DOHH2 (cell line): ENCODE data around the gene CKB.

Experiments used
- H3F3A ChIP-seq: fragments of 200-600 bp; sonication (generic), shearing (Covaris generic); 2 replicates; pipeline ENCODE4 v1.6.0; 2016; ENCODE audit warnings: antibody characterized with exemption, mild to moderate bottlenecking; ENCODE audit not compliant: control insufficient read depth, insufficient read depth
- H3K27ac ChIP-seq: fragments of 200-600 bp; sonication (generic); 2 replicates; pipeline ENCODE4 v1.5.1; 2014; ENCODE audit warnings: low read depth, mild to moderate bottlenecking, low read length, moderate library complexity
- H3K27me3 ChIP-seq: fragments of 200-600 bp; sonication (generic); 2 replicates; pipeline ENCODE4 v1.6.1; 2014; ENCODE audit warnings: mild to moderate bottlenecking, low read length, mixed read lengths; ENCODE audit not compliant: control insufficient read depth
- H3K36me3 ChIP-seq: fragments of 200-600 bp; sonication (generic); 2 replicates; pipeline ENCODE4 v1.6.1; 2014; ENCODE audit warnings: mild to moderate bottlenecking, low read length, moderate library complexity, mixed read lengths; ENCODE audit not compliant: control insufficient read depth
- H3K4me1 ChIP-seq: fragments of 200-600 bp; sonication (generic); 2 replicates; pipeline ENCODE4 v1.6.1; 2014; ENCODE audit warnings: mild to moderate bottlenecking, low read length, mixed read lengths; ENCODE audit not compliant: control insufficient read depth
- H3K4me2 ChIP-seq: fragments of 200-600 bp; sonication (generic); 2 replicates; pipeline ENCODE4 v1.6.0; 2014; ENCODE audit warnings: mild to moderate bottlenecking, low read length, moderate library complexity
- H3K4me3 ChIP-seq: fragments of 200-600 bp; sonication (generic); 2 replicates; pipeline ENCODE4 v1.5.1; 2014; ENCODE audit warnings: mild to moderate bottlenecking, low read length, mixed read lengths
- H3K79me2 ChIP-seq: fragments of 200-600 bp; sonication (generic); 2 replicates; pipeline ENCODE4 v1.6.1; 2014; ENCODE audit warnings: mild to moderate bottlenecking, low read length, mixed read lengths; ENCODE audit not compliant: control insufficient read depth
- H3K9me2 ChIP-seq: fragments of 200-600 bp; sonication (generic); replicated peaks from 2 replicates; pipeline ENCODE4 v1.6.1; 2014; ENCODE audit warnings: mild to moderate bottlenecking, low read length, mixed read lengths; ENCODE audit not compliant: control insufficient read depth
- H3K9me3 ChIP-seq: fragments of 200-600 bp; sonication (generic); 2 replicates; pipeline ENCODE4 v1.6.1; 2014; ENCODE audit warnings: antibody characterized with exemption, low read length, mixed read lengths; ENCODE audit not compliant: control insufficient read depth, insufficient read depth
- H4K20me1 ChIP-seq: fragments of 200-600 bp; sonication (generic); 2 replicates; pipeline ENCODE4 v1.6.0; 2014; ENCODE audit warnings: low read depth, mild to moderate bottlenecking, antibody characterized with exemption, low read length, moderate library complexity; ENCODE audit not compliant: control insufficient read depth, insufficient read depth
- EZH2phosphoT487 ChIP-seq: fragments of 200-600 bp; sonication (generic); IDR thresholded peaks from 2 replicates; pipeline ENCODE4 v1.6.1; 2017; ENCODE audit warnings: borderline replicate concordance, mild to moderate bottlenecking, antibody characterized with exemption, low read length, moderate library complexity, mixed read lengths
- TF ChIP-seq, protein P1 (sequence below): fragments of 200-600 bp; sonication (generic); IDR thresholded peaks from one replicate; pipeline ENCODE4 v1.5.1; 2014; ENCODE audit warnings: antibody characterized with exemption, mild to moderate bottlenecking, low read depth, low read length; ENCODE audit not compliant: poor library complexity, severe bottlenecking

The CKB gene

GRCh38 chr14:103485504-103485903, 37.1 kb downstream of the CKB start:
- H3K36me3 ChIP-seq: peaks cover 26% of the 10 kb centered on the region
- peaks cover 9% of the 10 kb centered on the region for H3K4me1 ChIP-seq
- H3K27me3 ChIP-seq: no peaks in the 10 kb centered on the region
- no peaks in the 10 kb centered on the region for H4K20me1 ChIP-seq
- H3K4me2 ChIP-seq: no peak overlapping the region
- H3K27ac ChIP-seq: no peak overlapping the region
- no peaks in the 10 kb centered on the region for H3K79me2 ChIP-seq
- no peaks in the 10 kb centered on the region for H3K9me2 ChIP-seq
- no peaks in the 10 kb centered on the region for H3K9me3 ChIP-seq
- H3F3A ChIP-seq: 0 out of 2 replicates have a peak, but pooled peaks cover under 1% of the 10 kb centered on the region
- no peak overlapping the region for H3K4me3 ChIP-seq
- no peak for TF ChIP-seq EZH2phosphoT487
- TF ChIP-seq, protein P1, sequence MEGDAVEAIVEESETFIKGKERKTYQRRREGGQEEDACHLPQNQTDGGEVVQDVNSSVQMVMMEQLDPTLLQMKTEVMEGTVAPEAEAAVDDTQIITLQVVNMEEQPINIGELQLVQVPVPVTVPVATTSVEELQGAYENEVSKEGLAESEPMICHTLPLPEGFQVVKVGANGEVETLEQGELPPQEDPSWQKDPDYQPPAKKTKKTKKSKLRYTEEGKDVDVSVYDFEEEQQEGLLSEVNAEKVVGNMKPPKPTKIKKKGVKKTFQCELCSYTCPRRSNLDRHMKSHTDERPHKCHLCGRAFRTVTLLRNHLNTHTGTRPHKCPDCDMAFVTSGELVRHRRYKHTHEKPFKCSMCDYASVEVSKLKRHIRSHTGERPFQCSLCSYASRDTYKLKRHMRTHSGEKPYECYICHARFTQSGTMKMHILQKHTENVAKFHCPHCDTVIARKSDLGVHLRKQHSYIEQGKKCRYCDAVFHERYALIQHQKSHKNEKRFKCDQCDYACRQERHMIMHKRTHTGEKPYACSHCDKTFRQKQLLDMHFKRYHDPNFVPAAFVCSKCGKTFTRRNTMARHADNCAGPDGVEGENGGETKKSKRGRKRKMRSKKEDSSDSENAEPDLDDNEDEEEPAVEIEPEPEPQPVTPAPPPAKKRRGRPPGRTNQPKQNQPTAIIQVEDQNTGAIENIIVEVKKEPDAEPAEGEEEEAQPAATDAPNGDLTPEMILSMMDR: no peak

DNA sequence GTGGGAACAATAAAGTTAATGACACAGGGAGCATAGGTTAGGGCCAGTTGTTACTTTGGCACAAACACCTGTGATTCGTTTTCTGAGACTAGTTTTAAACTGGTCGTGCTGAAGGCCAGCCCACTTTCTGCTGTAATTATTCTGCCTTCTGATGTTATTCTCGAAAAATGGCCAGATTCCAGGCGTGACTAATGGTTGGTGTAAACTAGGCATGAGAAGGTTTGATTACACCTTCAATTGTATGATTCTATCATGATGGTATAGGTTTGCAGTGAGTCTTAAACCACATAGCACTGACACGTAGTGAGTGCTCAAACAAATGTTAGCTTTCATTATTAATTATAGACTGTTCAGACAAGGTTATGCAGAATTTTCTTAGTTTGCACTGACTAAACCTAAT, 39.0 kb downstream of the CKB start:
- Histone ChIP-seq H3K27me3 (no peaks in the 10 kb centered on the region), H4K20me1 (no peaks in the 10 kb centered on the region), H3K36me3 (peaks cover 34% of the 10 kb centered on the region), H3K79me2 (no peaks in the 10 kb centered on the region), H3K4me3 (no peak overlapping the region), H3K27ac (no peak overlapping the region), H3K4me2 (no peak overlapping the region), H3K9me2 (no peaks in the 10 kb centered on the region), H3K4me1 (peaks cover 23% of the 10 kb centered on the region), H3F3A (peaks cover 5% of the 10 kb centered on the region), H3K9me3 (no peaks in the 10 kb centered on the region)
- TF ChIP-seq, protein P1: no peak
- no peak for TF ChIP-seq EZH2phosphoT487

DNA sequence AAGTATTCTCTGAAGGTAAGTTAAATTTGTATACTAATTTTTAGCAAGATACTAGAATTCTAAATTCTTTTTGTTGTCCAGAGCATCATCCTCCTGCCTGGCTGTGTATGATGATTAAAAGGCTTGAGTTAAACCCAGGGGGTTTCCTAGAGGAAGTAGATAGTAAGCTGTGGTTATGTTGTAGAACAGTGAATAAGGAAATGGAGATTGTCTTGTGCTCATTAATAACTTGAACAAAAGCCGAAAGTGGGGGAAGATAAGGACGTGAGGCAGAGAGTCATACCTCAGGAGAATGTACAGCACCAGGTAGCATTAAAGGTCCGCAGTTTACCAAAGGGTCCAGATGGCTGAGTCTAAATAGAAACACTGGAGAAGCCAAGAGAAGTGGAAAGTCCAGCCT, 42.0 kb downstream of the CKB start:
- Histone ChIP-seq H3K36me3 (peaks cover 38% of the 10 kb centered on the region), H3K4me2 (peak overlapping the region; percentile 49)

More for the DNA sequence above, 42.0 kb downstream of the CKB start:
- peak overlapping the region; percentile 22 for H3K27ac ChIP-seq
- no peak for TF ChIP-seq EZH2phosphoT487
- TF ChIP-seq, protein P1: no peak
- H3F3A ChIP-seq: peaks cover 5% of the 10 kb centered on the region
- H3K9me3 ChIP-seq: no peaks in the 10 kb centered on the region
- H3K27me3 ChIP-seq: no peaks in the 10 kb centered on the region
- no peaks in the 10 kb centered on the region for H4K20me1 ChIP-seq
- H3K9me2 ChIP-seq: no peaks in the 10 kb centered on the region
- no peaks in the 10 kb centered on the region for H3K79me2 ChIP-seq
- peaks cover 23% of the 10 kb centered on the region for H3K4me1 ChIP-seq
- peak overlapping the region; percentile 9; the same call in 1 of the 2 replicates for H3K4me3 ChIP-seq
